NCI-H2171 (cell line): ENCODE results near the gene GPC1.
A peak's percentile ranks its signal among the peaks of the same experiment; 100 is the strongest.

Source experiments
- DNase-seq: peaks from one replicate; lab custom pipeline; 2025; lab: John Stamatoyannopoulos, UW

The GPC1 gene

DNA sequence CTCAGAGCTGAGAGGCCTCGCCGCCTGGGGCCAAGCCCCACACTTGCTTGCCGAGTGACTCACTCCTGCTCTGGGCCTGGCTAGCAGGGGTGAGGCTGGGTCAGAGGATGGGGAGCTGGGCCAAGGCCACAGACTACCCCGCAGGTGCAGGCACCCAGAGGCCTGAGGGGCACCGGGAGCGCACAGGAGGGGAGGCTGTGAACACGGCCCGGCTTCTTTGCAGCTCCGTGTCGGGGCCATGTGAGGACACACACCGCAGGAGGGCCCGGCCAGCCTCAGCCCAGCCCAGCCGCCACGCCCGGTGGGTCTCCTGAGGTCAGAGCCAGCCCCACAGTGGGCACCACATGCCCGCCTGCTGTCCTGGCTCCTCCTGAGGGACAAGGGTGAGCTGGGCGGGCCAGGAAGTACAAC, 8.4 kb downstream of the GPC1 start:
- no peak for DNase-seq

- no peak for DNase-seq
Measured at GRCh38 chr2:240444464-240444863, 9.0 kb downstream of the GPC1 start.

GRCh38 chr2:240445961-240446663, 10.6 kb downstream of the GPC1 start:
- no peak for DNase-seq

DNA sequence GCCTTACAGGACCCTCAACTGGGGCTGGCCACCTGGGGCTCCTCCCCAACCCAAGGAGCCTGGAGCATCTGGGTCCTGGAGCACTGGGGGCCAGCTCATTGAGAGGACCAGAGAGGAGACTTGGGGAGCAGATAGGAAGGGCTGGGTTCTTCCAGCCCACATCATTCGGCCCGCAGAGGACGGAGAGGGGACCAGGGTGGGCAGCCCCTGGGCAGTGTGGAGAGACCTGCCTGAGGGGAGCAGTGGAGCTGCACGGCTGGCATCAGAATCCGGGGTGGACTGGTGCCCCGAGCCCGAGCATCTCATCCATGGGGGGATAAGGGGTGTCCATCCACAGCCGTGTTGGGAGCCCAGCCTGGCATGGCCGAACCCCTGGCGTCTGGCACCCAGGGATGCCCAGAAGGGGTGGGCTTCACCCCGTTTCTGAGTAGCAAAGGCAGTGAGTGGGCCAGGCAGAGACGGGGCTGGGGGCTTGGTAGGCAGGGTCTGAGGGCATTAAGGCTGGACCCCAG, 11.3 kb downstream of the GPC1 start:
- DNase-seq = no peak

- no peak for DNase-seq
Measured at GRCh38 chr2:240447331-240447730, 11.9 kb downstream of the GPC1 start.

GRCh38 chr2:240447934-240448333, 12.5 kb downstream of the GPC1 start:
- DNase-seq = no peak

DNA sequence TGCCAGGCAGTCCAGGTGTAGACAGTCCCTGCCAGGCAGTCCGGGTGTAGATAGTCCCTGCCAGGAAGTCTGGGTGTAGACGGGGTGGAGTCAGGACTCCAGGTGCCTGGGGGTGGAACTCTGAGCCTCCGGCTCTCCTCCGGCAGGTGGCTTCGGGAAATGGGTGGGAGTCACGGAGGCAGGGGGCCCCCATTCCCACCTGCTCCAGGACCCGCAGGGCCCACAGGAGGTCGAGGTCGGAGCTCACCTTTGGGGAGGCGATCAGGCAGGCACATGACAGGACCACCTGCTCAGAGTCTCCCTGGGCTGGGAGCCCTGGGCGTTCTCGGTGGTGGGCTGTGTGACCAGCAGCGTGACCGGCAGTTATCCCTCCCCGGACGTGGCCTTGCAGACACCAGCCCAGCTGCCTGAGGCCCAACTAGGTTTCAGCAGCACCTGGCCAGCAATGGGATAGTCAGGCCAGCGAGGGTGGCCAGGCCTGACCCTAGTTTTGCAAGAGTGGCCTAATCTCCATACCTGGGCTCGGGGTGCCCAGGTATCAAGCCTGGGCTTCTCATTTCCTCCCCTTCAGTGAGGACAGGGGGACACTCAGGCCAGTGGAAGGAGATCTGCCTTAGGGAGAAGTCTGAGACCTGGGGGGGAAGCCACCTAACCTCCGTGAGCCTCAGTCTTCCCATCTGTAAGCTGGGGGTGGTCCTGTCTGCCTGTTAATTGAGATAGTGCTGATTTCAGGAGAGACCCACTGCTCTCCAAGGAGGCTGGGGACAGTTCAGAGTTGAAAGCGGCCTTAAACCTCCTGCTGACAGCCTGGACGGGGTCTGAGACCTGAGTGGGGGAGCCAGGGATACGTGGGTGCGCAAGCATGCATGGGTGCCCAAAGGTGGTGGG, 13.2 kb downstream of the GPC1 start:
- DNase-seq = no peak

GRCh38 chr2:240449764-240450531, 14.5 kb downstream of the GPC1 start:
- DNase-seq = peak; percentile 72

DNA sequence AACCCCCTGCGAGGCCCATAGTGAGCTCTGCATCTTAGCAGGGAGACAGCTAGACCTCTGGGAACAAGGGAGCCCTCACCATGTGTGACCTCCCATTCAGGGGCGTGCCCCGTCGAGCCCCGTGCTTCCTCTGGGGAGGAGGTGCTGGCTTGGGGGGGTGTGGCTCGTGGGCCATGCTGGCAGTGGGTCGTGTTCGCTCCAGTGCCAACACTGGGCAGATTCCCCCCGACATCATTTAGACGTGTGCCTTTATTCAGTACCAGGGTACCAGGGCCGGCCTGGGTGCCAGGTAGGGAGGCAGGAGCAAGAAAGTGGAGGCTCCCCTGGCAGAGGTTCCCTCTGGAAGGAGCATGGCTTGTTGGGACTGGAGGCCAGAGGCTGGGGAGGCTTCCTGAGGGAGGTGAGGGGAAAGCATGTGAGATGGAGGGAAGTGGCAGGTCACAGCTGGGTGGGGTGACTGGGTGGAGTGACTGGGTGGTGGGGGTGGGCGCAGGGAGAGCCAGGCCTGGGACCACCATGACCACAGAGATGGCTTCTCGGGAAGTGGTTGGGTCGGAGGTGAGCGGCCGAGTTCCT, 15.2 kb downstream of the GPC1 start:
- no peak for DNase-seq

DNA sequence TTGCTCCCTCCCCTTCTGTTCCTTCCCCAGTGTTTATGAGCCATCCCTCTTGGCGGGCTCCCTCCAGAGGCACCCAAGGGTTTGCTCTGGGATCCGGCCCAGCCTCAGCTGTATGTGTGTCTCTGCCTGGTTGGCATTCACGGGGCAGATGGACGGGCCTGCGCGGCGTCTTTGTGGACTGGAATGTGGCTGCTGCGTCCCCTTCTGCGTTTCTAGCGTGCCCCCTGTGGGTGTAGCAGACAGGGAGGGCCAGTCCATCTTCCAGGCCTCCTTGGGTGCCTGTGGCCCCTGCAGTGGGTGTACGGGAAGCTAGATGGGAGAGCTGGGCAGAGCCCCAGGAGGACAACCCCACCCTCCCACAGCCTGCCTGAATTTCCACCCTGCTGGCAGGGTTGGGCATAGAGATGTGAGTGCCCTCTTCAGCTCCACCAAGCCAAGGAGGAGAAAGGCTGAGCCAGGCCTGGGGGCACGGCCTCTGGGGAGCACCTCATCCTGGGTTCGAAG, 15.7 kb downstream of the GPC1 start:
- DNase-seq = no peak

DNA sequence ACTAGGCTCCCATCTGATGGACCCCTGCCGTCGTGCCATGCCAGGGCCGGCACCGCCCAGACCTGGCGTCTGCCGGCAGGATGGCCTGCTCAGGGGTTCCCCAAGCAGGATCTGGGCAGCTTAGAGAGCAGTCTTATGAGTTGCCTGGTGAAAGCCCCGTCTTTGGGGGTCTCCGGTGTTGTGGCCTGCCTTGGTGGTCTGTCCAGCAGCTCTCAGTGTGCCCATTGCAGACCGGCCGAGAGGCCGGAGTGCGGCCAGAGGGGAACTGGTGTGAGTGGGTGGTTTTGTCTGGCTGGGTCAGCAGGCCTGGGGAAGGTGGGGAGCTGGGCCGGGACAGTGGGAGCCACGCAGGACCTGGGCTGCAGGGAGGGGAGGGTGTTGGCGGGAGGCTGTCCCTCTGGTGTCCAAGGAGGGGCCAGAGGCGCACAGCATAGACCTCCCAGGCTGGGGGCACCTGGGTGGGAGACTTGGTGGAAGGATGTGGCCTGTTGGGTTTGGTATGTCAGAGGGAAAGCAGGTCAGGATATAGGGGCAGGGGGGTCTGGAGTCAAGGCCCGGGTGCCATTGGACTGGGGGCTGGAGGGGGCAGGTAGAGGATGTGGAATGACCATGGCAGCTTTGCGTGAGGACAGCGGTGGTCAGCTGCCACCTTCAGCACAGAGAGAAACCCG, 16.5 kb downstream of the GPC1 start:
- no peak for DNase-seq

GRCh38 chr2:240452462-240453256, 17.2 kb downstream of the GPC1 start:
- DNase-seq = no peak

GRCh38 chr2:240453461-240454105, 18.1 kb downstream of the GPC1 start:
- no peak for DNase-seq

DNA sequence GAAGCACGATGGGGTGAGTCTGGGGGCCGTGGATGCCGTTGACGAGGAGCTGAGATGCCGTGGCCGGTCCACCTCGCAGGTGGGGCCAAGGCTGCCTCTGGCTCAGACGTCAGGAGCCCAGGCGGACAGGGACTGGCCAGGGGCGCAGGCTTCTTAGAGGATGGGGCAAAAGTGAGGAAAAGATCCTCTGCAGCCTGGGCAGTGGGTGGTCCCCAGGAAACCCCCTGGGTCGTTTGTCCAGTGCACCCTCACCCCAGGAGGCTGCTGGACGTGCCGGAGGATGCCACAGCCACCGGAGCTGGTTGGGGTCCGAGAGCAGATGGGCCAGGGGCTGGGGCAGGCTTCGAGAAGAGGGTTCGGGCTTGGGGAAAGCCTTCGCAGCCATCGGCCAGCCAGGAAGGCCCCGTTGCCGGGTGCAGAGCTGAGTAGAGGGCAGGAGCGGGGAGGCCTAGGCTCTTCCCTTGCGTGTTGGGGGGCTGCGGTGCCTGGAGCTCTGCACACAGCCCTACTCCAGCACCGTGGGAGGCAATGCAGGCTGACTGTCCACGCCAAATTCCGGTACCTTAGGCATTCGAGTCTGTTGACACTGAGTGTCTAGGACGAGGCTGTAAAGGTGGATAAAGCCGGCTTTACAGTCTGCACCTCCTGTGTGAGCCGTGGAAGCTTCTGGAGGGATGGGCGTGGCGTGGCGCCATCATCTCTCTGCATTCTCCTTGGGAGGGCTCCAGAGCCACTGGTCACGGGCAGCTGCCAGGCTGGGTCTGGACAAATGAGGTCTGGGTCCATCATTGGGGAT, 18.8 kb downstream of the GPC1 start:
- DNase-seq = no peak

GRCh38 chr2:240455272-240455646, 19.8 kb downstream of the GPC1 start:
- DNase-seq = no peak

GRCh38 chr2:240455647-240456446, 20.4 kb downstream of the GPC1 start:
- no peak for DNase-seq

GRCh38 chr2:240456447-240457222, 21.2 kb downstream of the GPC1 start:
- DNase-seq = no peak
